Fibroblast of gingiva (primary cell): ENCODE data around the gene SKIC2.
"Not testable (repeated sequence)": the region's sequence is repeated elsewhere in the genome, so short reads cannot be mapped to it uniquely, and the experiment has no call there.

Experiments
- DNase-seq: peaks from one replicate; pipeline ENCODE4 v3.0.0-alpha.2; 2011; ENCODE audit warnings: low read depth

The SKIC2 gene

GRCh38 chr6:31958741-31959739, at the start of gene SKIC2, which contains the start of gene NELFE:
TSS of gene SKIC2 (plus strand) at chr6:31959175. CDS start at chr6:31959193, 18 bp downstream.
TSS of gene NELFE (minus strand) at chr6:31958971. CDS start at chr6:31958446, 525 bp downstream.
- DNase-seq = peak; percentile 98

GRCh38 chr6:31909298-31909697, 49.7 kb upstream of the SKIC2 start:
- not testable (repeated sequence) for DNase-seq

GRCh38 chr6:31911826-31912585, 47.0 kb upstream of the SKIC2 start:
- DNase-seq = no peak

- no peak for DNase-seq
Measured at GRCh38 chr6:31915351-31915750, 43.6 kb upstream of the SKIC2 start.

DNA sequence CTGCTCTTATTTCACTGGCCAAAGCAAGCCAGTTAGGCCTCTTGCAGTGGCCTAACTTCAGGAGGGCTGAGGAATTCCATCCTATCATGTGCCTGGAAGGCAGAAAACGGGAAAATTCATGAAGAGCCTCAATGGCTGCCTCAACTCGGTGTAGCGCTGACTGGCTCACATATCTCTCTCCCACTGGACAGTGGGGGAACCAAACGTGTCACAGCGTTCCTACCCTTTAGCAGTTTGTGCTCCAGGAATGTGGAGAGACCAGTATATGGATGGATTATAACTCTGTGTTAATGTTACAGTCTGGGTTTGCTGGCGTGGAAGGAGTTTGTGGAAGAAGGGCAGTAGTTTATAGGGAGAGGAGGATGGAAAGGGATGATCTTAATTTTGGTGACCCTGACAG, 43.2 kb upstream of the SKIC2 start:
- no peak for DNase-seq

- DNase-seq = no peak
Measured at GRCh38 chr6:31918069-31918720, 40.8 kb upstream of the SKIC2 start.

DNA sequence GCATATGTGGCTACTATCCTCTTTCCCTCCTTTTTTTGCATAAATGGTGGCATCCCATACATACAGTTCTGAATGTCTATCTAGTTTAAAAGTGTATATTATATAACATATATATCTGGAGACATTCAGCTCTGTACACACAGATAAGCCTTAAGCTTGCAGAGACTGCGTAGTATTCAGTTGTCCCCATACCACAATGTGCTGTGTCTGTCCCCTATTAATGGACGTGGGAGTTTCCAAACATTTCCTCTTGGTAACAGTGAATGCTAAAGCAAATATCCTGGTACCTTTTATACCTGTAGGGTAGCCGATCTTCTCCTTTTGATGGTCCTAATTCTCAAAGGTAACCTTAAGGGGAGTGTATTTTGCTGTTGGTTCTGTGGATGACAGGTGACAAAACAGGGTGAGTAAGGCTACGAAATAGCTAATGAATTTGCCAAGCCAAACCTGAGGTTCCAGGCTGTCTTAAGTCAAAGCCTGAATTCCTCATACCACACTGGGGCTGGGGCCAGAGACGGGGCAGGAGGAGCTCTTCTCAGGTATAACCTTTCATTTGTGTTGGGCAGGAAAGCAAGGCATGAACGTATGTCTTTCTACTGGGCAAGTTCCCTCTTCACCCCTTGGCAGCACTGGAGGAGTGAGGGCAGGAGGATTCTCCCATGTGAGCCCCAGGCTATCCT, 39.2 kb upstream of the SKIC2 start:
- DNase-seq = no peak

GRCh38 chr6:31920811-31921210, 38.2 kb upstream of the SKIC2 start:
- DNase-seq = peak; percentile 34

DNA sequence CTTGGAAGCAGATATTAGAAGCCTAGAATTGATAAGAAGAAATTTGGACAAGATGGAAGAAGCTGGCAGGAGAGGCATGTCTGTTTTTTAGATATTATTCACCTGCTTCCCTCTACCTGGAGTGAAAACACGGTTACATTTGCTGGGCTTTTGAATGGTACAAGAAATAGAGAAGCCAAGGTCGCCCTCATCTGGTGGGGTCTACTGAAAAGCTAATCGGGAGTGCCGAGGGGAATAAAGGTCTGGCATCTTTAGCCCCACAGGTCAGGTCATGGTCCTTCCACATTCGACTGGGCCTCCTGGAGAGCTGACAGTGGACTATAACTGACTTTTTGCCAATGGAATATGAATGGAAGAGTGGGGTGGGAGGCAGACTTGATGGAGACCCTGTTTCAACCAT, 36.0 kb upstream of the SKIC2 start:
- no peak for DNase-seq

GRCh38 chr6:31927242-31927862, 31.6 kb upstream of the SKIC2 start, which contains the start of gene C2:
TSS of gene C2 (plus strand) at chr6:31927717. CDS start at chr6:31927753, 36 bp downstream.
- no peak for DNase-seq

GRCh38 chr6:31927863-31928671, 30.9 kb upstream of the SKIC2 start:
- no peak for DNase-seq

- DNase-seq = no peak
Measured at GRCh38 chr6:31928672-31928939, 30.4 kb upstream of the SKIC2 start.

GRCh38 chr6:31930962-31931361, 28.0 kb upstream of the SKIC2 start:
- DNase-seq = no peak

DNA sequence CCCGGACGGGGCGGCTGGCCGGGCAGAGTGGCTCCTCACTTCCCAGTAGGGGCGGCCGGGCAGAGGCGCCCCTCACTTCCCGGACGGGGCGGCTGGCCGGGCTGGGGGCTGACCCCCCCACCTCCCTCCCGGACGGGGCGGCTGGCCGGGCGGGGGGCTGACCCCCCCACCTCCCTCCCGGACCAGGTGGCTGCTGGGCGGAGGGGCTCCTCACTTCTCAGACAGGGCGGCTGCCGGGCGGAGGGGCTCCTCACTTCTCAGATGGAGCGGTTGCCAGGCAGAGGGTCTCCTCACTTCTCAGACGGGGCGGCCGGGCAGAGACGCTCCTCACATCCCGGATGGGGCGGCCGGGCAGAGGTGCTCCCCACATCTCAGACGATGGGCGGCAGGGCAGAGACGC, 26.8 kb upstream of the SKIC2 start:
- DNase-seq = not testable (repeated sequence)

DNA sequence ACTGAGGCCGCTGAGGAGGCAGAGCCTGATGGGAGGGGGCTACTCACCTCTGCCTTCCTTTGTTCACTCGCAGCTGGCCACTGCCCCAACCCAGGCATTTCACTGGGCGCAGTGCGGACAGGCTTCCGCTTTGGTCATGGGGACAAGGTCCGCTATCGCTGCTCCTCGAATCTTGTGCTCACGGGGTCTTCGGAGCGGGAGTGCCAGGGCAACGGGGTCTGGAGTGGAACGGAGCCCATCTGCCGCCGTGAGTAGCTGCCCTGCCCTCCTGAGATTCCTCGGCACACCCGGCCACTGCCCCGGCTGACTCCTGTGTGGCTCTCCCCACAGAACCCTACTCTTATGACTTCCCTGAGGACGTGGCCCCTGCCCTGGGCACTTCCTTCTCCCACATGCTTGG, 25.4 kb upstream of the SKIC2 start:
- no peak for DNase-seq

DNA sequence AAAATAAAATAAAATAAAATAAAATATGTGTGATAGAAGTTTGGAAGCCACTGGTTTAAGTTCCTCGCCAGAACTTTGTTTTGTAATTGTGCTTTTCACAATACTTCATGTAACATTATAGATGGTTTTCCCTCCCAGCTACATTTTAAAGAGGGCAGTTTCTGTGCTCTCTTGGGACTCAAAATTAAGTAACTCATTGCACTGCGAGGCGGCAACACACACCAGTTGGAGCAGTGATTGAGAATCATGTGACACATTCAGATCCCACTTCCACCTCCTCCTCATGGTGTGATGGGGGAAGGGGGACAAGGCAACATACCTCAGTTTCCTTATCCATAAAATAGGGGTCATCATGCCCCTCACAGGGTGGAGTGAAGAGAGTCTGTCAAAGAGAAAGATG, 24.0 kb upstream of the SKIC2 start:
- DNase-seq = no peak

GRCh38 chr6:31935823-31936222, 23.2 kb upstream of the SKIC2 start:
- no peak for DNase-seq

- DNase-seq = peak; percentile 25
Measured at GRCh38 chr6:31940256-31940664, 18.7 kb upstream of the SKIC2 start.

DNA sequence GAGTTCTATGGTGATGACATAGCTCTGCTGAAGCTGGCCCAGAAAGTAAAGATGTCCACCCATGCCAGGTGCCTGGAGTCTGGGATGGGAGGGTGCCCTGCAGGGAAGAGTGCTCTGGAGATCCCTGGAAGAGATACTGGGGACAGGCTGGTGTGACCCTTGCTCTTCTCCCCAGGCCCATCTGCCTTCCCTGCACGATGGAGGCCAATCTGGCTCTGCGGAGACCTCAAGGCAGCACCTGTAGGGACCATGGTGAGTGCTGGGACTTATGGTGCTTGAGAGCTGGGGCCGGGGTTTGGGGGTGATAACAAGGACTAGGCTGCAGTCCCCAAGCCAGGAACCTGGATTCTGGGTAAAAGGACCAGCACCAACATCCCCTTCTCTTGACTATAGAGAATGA, 15.2 kb upstream of the SKIC2 start:
- DNase-seq = no peak

DNA sequence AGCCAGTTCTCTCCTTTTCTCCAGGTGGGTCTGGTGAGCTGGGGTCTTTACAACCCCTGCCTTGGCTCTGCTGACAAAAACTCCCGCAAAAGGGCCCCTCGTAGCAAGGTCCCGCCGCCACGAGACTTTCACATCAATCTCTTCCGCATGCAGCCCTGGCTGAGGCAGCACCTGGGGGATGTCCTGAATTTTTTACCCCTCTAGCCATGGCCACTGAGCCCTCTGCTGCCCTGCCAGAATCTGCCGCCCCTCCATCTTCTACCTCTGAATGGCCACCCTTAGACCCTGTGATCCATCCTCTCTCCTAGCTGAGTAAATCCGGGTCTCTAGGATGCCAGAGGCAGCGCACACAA, 13.8 kb upstream of the SKIC2 start:
- no peak for DNase-seq
